H1 (cell line): Measurements from ENCODE around the gene MARCHF2.

Experiments
- ATF3 ChIP-seq: IDR thresholded peaks from 2 replicates; pipeline ENCODE4 v1.6.1; 2011; ENCODE audit warnings: low read depth, mild to moderate bottlenecking, low read length; ENCODE audit not compliant: insufficient read depth
- CEBPB ChIP-seq: IDR thresholded peaks from 2 replicates; pipeline ENCODE4 v1.6.1; 2012; ENCODE audit warnings: low read depth, low read length
- CTCF ChIP-seq, 3 experiments: IDR thresholded peaks; 1 replicate in 2 of 3; 2 replicates in 1 of 3; pipeline versions ENCODE4 v1.5.1 to v1.6.1; 2011; ENCODE audit warnings: low read length in 3 of 3, mild to moderate bottlenecking in 3 of 3, inconsistent platforms in 2 of 3, low read depth in 1 of 3, moderate library complexity in 1 of 3; ENCODE audit not compliant: insufficient read depth in 1 of 3; ENCODE audit errors: control extremely low read depth in 1 of 3
- EP300 ChIP-seq, 2 experiments: IDR thresholded peaks; 1 replicate in 1 of 2; 2 replicates in 1 of 2; pipeline ENCODE4 v1.6.1; 2011 to 2012; ENCODE audit warnings: low read depth in 2 of 2, low read length in 2 of 2, mild to moderate bottlenecking in 2 of 2, borderline replicate concordance in 1 of 2, inconsistent platforms in 1 of 2, moderate library complexity in 1 of 2
- EZH2 ChIP-seq: fragments of 200-600 bp; sonication (generic); IDR thresholded peaks from 2 replicates; pipeline ENCODE4 v1.7.1; 2012; ENCODE audit warnings: low read depth, mild to moderate bottlenecking, moderate library complexity, low read length, inconsistent platforms; ENCODE audit not compliant: severe bottlenecking
- GTF2F1 ChIP-seq: IDR thresholded peaks from 2 replicates; pipeline ENCODE4 v1.6.1; 2012; ENCODE audit warnings: low read depth, low read length, improper control_type of control experiment, borderline replicate concordance
- MAFK ChIP-seq: IDR thresholded peaks from 2 replicates; pipeline ENCODE4 v1.6.1; 2012; ENCODE audit warnings: low read depth, mild to moderate bottlenecking, improper control_type of control experiment, low read length
- POLR2A ChIP-seq, 2 experiments: IDR thresholded peaks; 1 replicate in 1 of 2; 2 replicates in 1 of 2; pipeline ENCODE4 v1.6.1; 2011; ENCODE audit warnings: low read depth in 2 of 2, low read length in 2 of 2, mild to moderate bottlenecking in 2 of 2; ENCODE audit errors: control extremely low read depth in 1 of 2
- SP2 ChIP-seq: IDR thresholded peaks from 2 replicates; pipeline ENCODE4 v1.6.1; 2012; ENCODE audit warnings: mild to moderate bottlenecking, low read length, inconsistent platforms
- TAF1 ChIP-seq: IDR thresholded peaks from 2 replicates; pipeline ENCODE4 v1.6.1; 2011; ENCODE audit warnings: mild to moderate bottlenecking, low read depth, low read length
- USF2 ChIP-seq: IDR thresholded peaks from 2 replicates; pipeline ENCODE4 v1.6.1; 2011; ENCODE audit warnings: low read length, improper control_type of control experiment

GRCh38 chr19:8438236-8438635 lies 25.1 kb downstream of the MARCHF2 start:
- TF ChIP-seq CTCF (IDR thresholded peaks at IDR 0.05; ENCODE audit: control extremely low read depth in 1 of 3, insufficient read depth in 1 of 3, low read depth in 1 of 3, low read length in 3 of 3) = no peak
- no peak for TF ChIP-seq POLR2A (IDR thresholded peaks at IDR 0.05; ENCODE audit: control extremely low read depth in 1 of 2, low read depth in 2 of 2, low read length in 2 of 2)
- no peak for TF ChIP-seq TAF1
- TF ChIP-seq MAFK = no peak
- TF ChIP-seq SP2 = no peak
- no peak for TF ChIP-seq EP300 (IDR thresholded peaks at IDR 0.05; ENCODE audit: borderline replicate concordance in 1 of 2, low read depth in 2 of 2, low read length in 2 of 2)
- no peak for TF ChIP-seq CEBPB
- no peak for TF ChIP-seq GTF2F1
- TF ChIP-seq EZH2 = no peak
- TF ChIP-seq USF2 = no peak
- no peak for TF ChIP-seq ATF3
